GM19463 (cell line): Measurements from ENCODE around the gene NT5DC2.

Experiments
- ATAC-seq: cut with Tn5 transposase; IDR thresholded peaks from one replicate; pipeline ENCODE4 v1.9.1; 2021; ENCODE audit warnings: mild to moderate bottlenecking, moderate library complexity; ENCODE audit not compliant: unreplicated experiment

The NT5DC2 gene

DNA sequence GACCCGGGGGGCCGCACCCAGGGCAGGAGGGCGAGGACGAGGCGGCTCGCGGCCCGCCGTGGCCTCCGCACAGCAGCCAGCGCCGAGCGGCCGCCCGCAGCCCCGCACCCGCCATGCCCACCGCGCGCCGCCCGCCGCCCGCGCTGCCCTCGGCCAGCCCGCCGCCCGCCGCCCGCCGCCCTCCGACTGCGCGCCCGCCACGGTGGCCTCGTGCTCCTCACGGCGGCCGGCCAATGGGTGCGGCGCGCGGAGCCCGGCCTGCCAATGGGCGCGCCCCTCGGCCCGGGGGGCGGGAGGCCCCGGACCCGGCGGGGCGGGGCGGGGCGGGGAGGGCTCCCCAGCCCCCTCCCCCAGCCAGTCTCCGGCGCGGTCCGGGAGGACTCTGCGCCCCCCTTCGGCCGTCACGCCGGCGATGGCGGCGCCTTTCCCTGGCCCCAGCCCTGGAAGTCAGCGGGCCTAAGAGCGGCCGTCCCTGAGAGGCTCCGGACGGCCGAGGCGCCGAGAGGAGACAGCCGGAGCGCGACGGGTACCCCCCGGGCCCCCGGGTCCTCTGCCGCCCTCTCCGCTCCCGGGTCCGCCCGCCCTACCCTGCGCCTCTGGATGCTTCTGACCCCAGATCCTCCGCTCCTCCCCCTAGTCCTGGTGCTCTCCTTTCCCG is at the start of gene NT5DC2:
Gene NT5DC2, minus strand, starts transcription at position 235 of the 658 bp plus-strand sequence. Its CDS starts 120 bp downstream, at position 115.
- ATAC-seq, result peak; percentile 40

DNA sequence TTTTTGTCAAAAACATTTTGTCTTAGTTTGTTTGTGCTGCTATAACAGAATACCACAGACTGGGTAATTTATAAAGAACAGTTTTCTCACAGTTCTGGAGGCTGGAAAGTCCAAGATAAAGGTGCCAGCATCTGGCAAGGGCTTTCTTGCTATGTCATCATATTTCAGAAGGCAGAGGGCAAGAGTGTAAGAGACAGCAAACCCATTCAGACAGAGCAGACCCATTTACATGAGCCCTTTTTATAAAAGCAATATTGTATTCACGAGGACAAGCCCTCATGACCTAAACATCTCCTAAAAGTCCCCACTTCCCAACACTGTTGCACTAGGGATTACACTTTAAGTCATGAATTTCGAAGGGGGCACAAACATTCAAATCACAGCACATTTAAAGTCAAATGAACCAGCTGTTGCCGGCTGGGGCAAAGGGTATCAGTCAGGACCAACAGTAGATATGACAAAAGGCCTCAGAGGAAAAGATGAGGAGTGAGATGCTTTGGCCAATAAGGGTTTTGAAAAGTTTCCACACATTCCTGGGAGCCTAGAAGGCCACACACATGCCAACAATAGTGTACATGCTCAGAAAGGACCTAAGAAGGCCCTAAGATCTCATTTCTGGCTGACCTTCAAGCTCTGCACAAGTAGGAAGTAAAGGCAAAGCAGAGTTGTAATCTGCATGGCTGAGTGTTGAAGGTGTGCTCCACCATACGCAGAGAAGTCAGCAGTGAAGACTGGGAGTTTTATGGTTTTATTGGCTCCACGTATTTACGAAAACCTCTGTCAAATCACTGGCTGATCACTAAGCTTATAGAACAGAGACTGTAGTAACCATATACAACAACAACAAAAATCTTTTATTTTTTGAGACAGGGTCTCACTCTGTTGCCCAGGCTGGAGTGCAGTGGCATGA is 40.7 kb upstream of the NT5DC2 start:
- ATAC-seq, result no peak

DNA sequence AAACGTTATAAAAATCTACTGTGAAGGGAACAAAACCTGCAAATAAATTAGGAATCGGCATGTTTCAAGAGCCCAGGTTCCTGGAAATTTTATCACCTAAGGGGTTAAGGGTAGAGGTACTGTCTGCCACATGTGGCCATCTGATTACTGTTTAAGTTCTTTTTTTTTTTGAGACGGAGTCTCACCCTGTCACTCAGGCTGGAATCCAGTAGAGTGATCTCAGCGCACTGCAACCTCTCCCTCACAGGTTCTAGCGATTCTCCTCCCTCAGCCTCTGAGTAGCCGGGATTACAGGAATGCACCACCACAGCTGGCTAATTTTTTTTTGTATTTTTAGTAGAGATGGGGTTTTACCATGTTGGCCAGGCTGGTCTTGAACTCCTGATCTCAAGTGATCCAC is 38.6 kb upstream of the NT5DC2 start:
- ATAC-seq, result no peak

DNA sequence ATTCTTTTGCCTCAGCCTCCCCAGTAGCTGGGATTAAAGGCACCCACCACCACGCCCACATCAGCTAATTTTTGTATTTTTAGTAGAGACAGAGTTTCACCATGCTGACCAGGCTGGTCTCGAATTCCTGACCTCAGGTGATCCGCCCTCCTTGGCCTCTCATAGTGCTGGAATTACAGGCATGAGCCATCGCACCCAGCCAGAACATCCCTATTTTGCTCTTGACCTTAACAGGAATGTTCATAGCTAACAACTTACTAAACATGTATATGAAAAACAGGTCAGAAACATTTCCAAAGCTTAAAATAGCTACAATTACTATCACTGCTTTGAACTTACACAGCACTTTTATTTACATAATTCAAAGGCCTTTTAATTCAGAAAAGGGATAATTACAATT is 36.4 kb upstream of the NT5DC2 start:
- ATAC-seq, result no peak

DNA sequence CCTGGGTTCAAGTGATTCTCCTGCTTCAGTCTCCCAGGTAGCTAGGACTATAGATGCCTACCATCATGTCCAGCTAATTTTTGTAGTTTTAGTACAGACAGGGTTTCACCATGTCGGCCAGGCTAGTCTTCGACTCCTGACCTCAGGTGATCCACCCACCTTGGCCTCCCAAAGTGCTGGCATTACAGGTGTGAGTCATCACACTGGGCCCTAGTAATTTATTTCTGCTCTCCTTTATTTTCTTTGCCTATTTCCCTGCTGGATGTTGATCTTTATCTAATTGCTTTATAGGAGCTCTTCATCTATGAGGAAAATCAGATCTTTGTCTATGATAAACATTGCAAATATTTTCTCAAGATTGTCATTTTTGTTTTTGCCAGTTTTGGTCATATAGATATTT is 34.4 kb upstream of the NT5DC2 start:
- no peak for ATAC-seq

DNA sequence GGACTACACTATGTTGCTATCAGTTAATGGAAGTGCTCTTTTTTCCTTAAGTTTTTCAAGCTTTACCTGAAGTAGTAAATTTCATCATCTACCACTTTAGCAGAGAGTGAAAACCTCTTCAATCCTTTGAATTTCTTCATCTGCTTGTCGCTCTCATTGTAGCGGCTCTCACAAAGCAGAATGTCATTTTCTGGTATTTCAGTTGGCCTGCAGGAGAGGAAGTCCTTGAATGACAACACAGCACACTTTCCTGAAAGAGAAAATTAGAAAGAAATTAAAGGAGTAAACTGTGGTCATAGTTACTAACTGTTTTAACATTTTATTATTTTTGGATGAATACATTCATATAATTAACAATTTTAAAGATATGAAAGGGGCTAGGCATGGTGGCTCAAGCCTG is 30.3 kb upstream of the NT5DC2 start:
- ATAC-seq, result no peak

DNA sequence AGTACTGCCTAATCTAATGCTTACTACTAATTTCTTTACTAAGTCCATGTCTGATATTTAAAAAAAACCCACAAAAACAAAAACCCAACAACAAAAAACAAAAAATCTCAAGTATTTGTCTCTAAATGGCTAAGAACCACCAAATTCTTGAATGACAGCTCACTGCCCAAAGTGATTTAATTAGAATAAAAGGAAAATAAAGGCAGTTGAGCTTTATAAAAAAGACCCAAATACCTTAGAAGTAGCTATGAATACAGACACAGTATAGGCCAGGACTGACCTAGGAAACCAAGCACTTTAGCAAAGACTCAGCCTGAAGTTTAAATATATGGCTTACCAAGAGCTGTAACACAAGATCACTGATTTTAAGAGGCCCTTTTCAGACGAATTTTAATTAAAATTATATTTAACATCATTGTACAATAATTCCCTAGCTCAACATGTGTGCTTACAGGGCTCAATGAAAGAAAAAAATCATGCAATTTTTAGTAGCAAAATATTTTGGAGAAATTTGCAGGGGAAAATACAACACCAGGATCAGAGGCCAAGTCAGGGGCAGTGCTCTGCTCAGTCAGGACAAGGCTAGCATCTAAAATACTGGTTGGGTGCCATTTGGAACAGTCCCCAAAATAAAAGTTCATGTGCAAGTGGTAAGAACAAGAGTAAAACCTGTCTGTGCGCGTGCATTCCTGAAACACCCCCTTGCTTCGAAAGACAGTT is 27.5 kb upstream of the NT5DC2 start:
- no peak for ATAC-seq

DNA sequence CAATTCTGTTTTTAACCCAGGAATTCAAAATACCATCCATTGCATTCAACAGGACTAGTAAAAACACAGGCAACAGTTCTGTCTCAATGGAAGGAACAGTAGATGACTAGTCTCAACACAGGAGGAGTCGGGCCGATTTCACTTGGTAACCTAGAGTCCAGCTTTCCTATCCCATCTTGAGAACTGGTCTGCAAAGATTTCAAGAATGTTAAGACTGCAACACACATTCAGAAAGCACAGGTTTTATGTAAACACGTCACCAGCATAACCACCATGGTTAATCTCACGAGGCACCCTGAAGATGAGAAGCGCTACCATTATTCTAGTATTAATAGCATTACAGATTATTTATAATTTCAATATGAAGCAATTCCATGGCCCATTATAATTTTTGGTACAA is 24.8 kb upstream of the NT5DC2 start:
- ATAC-seq, result no peak

DNA sequence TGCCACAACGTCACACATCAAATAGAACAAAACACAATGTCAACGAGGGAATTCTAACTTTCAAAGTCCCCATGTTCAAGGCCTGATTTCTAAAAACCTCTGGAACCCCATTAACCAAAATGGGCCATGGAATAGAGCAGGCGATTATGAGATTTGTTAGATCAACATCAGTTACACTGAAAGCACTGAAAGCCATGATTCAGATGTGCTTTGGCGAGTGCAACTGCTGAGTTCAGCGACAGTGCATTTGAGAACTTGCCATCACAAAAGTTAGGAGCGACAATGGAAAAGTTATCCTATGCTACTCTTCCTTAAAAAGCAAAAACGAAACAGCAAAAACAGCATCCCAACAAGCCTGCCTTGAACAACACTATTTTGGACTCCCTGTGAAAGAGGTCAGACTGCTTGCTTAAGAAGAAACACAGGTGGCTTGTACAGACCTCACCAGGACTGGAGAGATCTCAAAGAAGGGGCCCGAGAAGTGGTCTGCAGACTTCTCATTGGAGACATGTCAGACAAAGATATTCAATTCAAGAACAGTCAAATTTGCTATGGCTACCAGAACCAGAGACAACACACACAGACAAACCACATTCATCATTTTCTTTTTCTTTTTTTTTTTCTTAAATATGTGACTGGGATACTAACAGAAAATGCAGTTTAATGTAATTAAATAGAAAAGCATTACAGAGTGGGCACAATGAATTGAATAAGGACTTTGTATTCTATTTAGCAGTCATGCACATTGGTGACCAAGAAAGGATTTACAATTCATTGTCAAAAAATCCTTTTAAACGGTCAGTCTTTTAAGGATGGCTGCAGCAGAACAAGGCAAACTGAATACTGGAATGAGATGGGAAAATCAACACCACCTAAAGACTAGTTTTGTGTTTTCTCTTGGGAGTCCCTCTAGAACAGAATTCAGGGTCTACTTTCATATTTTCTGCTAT is 23.6 kb upstream of the NT5DC2 start:
- ATAC-seq, result no peak

DNA sequence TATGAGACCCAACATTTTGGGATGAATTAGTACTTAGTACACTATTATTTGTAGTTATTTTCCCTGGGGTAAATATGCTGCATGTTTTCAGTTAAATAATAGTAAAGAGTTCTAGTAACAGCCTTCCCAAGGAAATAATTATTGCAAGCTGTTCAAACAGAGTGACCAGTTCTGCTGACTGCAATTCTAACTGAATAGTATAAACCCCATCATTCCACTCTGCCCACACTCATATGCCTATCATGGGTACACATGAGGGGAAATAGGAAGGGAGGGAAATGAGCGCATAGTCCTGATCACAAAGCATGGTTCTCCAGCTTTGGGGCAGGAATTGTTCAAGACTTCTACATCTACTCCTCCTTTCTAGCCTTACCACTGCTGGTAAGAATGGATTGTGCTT is 21.4 kb upstream of the NT5DC2 start:
- no peak for ATAC-seq

DNA sequence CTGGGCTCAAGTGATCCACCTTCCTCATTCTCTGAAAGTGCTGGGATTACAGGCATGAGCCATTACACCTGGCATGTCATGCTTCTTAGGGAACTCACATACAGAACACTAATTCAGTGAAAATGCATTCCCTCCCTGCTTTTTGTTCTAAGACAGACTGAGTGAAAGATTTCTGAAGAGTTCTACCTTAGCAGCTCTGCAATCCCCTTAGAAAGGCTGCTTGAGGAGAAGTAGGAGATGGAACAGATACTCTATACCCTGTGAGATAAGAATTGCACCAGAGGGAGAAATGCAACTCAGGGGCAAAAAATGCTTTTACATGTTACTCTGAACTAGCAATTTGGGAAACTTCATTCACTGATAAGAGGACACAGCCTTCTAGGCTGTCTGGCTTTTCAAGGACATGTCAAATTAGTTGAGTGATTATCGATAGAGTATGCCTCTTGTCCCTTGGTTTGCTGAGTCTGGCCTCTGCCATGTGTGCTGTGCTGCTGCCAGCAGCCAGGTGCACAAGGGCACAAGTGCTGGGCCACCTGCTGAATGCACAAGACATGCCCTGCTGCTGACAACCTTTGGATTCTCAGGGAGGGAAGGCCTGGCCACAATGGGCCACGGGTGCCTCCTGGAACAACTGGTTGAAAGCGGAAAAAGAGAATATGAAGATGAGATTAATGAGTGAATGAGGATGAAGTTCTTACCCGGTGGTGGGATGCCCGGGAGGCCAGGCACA is 20.5 kb upstream of the NT5DC2 start:
- no peak for ATAC-seq

DNA sequence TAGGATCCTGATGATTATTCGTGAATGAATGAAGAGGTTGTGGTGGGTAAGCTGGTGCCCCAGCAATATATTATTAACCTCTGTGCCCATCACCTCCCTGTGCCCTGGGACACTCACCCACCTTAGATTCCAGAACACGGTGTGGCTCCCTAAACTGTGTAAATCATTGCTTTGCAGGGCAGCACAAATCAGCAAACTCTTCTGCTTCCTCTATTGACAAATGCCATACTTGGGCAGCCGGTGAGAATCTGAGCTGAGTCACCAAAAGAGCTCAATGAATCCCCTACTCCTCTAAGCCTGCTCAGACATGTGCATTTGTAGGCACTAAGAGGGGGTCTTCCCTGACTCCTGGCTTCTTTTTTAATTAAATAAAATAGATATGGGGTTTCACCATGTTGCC is 18.4 kb upstream of the NT5DC2 start:
- no peak for ATAC-seq

DNA sequence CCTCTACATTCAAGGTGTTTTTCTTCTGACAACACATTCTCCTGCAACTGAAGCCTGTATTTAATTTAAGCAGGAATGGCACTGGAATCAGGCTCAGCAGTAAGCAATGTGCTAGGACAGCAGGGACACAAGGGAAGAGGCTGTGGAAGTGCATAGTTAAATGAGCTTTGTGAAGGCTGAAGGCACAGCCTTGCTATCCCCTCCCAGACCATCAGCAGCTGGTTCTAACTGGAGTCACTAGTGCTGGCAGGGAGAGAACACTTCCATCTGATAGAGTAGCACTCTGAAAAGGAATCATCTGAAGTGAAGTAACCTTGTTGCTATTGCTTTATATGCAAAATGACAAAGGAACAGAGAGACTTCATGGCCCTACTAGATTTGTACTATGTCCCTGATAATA is 17.5 kb upstream of the NT5DC2 start:
- ATAC-seq, result no peak

DNA sequence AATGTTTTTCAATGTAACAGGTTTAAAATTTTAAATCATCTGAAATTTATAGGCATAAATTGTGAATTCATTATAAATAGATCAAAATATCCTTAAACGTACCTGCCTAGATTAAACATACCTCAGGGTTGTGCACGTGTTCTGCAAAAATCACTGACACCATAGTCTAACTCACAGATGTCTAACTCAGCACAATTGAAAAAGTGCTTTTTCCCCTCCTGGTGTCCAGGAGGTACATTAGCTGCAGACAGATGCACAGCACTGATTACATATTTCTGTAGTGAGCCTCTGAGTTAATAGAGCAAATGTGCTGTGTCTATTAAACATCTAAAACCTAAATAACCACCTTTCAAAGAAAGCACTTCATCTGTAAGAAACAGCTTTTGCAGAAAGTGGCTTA is 13.5 kb upstream of the NT5DC2 start:
- ATAC-seq, result no peak

DNA sequence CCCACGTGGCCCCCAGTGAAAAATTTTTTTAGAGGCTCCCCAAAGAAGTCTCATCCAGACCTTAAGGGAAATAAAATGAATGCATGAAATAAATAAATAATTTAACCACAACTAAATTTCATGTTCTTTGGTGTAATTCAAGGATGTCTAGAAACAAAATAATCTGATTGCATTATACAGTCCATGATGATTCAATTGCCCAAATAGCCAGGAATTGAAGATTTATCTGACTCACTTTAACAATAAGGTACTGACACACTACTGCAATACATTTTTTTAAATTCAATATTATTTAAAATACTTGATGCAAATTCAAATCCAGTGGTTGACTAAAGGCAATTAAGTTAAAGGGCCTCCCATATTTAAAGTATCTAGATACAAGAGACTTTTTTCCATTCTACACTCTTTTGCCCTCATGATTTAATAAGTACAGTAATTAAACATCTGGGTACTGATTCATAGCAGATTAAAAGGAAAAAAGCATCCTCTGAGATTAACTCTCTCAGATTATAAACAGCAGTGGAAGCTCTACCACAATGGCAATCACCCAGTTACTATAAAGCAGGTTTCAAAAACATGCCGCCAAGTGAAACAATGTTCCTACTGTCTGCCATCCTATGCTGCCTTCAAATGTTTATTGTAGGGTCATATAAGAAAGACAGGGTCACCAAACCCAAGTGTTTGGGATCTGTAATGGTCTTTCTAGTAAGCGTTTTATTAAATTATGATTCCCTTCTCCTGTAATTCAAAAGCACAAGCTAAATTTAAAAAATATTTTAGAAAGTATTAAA is 12.6 kb upstream of the NT5DC2 start:
- no peak for ATAC-seq

DNA sequence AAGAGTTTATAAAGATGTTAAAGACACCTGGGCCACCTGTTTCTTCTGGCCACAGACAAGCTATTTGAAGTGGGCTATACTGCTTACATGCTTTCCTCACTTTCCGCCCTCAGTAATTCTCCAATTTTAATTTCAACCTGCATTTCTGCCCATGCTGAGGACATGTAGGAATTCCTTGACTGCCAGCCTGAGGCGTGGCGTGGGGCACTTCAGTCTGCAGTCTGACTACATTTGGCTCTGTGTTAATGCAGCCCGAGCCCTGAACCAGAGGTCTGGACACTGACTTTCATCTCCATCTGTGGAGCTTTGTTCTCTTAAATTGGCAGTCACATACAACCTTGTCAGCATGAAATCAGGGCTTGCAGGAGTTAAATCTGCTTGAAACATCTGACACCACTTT is 11.3 kb upstream of the NT5DC2 start:
- no peak for ATAC-seq

DNA sequence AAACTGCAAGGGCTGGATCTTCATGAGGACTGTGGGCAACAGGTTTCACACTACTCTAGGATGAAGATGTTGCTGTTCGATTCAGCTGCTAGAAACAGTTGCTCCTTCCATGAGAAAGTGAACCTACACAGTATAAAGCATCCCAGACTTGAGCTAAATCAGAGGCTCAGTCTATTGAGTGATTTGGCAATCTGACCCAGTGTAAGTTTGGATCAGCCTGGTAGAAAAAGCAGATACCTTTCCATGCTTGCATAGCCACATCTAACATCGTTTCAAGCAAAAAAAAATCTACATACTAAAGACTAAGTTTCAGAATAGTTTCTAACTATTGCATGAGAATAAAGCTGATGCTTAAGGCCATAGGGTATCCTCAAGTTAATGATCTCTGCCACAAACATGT is 7.4 kb upstream of the NT5DC2 start:
- no peak for ATAC-seq

DNA sequence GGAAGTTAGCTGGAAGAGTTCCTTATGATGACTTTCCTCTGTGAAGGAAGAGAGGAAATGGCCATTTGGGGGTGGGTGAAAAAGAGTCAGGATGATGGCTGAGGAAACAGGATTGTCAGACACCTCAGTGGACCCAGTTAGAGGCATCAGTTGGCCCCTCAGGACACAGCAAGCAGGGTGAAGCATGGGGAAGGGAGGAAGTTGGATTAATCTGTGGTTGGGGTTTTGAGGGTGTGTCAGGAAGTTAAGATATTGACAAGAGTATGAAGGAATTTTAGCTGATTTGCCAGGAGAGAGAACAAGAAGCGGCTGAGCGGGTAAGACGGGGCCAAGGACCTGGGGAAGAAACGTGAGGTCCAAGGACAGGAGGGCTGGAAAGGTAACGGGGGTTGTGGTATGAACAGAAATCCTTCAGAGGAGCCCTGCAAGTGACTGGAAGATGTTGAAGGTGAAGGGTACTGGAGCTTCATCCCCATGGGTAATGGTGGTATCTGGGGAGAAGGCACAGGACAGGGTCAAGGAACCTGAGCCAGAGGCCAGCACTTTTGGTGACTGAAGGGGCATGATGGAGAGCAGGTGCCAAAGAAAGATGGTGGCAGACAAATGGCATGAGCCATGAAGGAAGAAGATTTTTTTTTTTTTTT is 5.5 kb upstream of the NT5DC2 start:
- no peak for ATAC-seq
